Esophagus muscularis mucosa (tissue), 4 donors: ENCODE data around the gene TDG.

Source experiments
- EP300 ChIP-seq: sonication (generic); formaldehyde crosslinking; IDR thresholded peaks from one replicate; pipeline ENCODE4 v1.6.1; 2017; ENCODE audit warnings: antibody characterized with exemption
- POLR2A ChIP-seq: fragments of 450-650 bp; IDR thresholded peaks from one replicate; pipeline ENCODE4 v1.6.1; 2017; ENCODE audit warnings: antibody characterized with exemption, moderate library complexity, mild to moderate bottlenecking, low read depth
- TF ChIP-seq, protein P1 (sequence below), 3 experiments: fragments of 200-600 bp in 2 of 3; fragments of 450-650 bp in 1 of 3; sonication (generic) in 2 of 3; IDR thresholded peaks; one replicate each; pipeline ENCODE4 v1.5.1; 2017 to 2019; ENCODE audit warnings: antibody characterized with exemption in 3 of 3, mild to moderate bottlenecking in 2 of 3, moderate library complexity in 1 of 3

DNA sequence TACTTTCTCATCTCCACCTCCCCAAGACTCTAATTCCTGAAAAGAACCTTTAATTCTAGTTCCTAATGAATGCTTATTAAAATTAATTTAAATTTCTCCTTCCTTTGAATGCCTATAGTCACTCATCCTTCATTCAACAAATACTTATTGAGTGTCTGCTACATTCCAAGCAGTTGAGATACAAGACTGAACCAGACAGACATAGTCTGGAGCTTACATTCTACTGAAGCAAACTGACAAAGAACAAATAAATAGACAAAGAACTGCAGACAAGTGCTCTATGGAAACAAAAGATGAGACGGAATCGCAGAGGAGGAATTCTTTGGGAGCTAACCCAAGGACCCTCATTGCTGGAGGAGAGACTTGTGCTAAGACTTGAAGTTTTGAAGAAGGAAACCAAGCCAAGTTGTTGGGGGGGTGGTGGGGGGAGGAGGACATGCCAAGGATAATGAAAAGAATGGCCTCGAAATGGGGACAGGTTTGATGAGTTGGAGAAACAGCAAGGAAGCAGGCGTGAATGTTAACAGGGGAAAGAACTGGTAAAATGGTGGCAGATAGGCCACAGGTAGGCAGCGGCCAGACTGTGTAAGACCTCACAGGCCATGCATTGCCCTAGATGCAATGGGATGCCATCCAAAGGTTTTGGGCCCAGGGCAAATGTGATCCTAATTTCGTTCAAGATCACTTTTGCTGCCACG, 9.7 kb upstream of the TDG start:
- TF ChIP-seq POLR2A (no peak), EP300 (no peak)
- TF ChIP-seq, protein P1, sequence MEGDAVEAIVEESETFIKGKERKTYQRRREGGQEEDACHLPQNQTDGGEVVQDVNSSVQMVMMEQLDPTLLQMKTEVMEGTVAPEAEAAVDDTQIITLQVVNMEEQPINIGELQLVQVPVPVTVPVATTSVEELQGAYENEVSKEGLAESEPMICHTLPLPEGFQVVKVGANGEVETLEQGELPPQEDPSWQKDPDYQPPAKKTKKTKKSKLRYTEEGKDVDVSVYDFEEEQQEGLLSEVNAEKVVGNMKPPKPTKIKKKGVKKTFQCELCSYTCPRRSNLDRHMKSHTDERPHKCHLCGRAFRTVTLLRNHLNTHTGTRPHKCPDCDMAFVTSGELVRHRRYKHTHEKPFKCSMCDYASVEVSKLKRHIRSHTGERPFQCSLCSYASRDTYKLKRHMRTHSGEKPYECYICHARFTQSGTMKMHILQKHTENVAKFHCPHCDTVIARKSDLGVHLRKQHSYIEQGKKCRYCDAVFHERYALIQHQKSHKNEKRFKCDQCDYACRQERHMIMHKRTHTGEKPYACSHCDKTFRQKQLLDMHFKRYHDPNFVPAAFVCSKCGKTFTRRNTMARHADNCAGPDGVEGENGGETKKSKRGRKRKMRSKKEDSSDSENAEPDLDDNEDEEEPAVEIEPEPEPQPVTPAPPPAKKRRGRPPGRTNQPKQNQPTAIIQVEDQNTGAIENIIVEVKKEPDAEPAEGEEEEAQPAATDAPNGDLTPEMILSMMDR (IDR thresholded peaks at IDR 0.05): no peak
